Skin of body (tissue), 2 donors: ENCODE results near the gene TUBB1. TPM values are rescaled to one million over a fixed set of nuclear protein-coding genes. Genes with fewer than 3 reads are reported as not detected.
"Not testable (repeated sequence)": the region's sequence is repeated elsewhere in the genome, so short reads cannot be mapped to it uniquely, and the experiment has no call there.

Experiments
- DNase-seq: peaks from one replicate; lab custom pipeline; 2025; lab: John Stamatoyannopoulos, UW
- total RNA-seq: library from RNA; depleted of rRNA; stranded (reverse); fragments of >200 nt; gene quantifications from one replicate; pipeline ENCODE4 v1.2.3, GENCODE V29; 2014

The TUBB1 gene
- total RNA-seq, 1 donor from 2014 or later, result 3.3 TPM

DNA sequence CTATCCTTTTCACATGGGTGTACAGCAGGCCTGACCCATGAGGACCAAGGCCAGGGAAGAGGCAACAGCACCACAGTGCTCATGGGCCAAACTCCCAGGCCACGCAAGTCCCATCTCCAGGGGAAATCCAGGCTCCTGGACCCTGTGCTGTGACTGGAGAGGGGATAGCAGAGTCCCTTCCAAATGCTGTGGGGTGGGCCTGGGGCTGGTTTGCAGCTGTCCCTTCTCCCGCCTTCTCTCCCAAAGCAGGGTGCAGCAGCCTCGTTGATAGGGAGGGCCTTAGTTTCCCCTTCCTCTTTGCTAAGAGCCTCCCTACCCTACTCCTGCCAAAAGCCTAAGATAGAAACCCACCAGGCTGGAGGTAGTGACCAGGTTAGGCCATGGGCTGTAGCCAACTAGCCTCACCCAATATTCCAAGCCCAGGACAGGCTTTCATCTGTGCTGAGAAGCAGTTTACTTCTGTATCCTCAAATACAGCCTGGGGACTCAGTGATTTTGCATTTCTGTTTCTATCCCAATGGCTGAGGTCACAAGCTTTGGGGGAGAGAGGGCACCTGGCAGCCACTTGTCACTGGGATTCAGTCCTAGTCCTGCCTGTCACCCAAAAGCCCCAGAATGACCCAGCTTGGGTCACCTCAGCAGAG, 13.6 kb upstream of the TUBB1 start:
- no peak for DNase-seq

DNA sequence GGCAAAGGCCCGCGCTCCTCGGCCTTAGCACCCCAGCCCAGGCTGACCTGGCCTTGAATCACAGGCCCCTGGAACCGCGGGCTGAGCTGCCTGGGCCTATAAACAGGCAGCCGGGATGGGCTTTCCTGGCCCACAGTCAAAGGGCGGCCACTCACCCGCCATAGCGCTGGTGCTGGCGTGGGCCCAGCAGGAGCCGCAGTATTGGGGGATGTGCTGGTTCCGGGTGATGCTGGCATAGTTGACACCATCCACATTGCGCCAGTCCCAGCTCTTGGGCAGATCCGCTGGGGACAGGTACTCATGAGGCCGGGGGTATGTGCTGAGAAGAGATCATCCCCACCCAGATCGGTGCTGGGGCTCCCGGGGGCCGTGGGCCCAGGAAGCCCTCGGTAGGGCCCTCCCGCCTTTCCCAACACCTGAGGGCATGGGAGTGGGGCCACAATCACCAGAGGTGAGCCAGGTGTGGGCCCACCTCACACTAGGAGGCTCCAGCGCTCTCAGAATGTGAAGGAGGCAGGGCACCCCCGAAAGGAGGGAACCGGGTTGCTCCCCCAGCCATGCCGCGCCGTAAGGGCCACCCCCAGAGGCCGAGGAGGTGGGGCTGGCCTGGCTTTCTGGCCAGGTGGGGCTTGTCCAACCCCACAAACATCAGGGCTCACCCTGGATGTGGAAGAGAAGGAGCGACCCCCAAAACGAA, 12.9 kb upstream of the TUBB1 start:
- DNase-seq, result no peak

DNA sequence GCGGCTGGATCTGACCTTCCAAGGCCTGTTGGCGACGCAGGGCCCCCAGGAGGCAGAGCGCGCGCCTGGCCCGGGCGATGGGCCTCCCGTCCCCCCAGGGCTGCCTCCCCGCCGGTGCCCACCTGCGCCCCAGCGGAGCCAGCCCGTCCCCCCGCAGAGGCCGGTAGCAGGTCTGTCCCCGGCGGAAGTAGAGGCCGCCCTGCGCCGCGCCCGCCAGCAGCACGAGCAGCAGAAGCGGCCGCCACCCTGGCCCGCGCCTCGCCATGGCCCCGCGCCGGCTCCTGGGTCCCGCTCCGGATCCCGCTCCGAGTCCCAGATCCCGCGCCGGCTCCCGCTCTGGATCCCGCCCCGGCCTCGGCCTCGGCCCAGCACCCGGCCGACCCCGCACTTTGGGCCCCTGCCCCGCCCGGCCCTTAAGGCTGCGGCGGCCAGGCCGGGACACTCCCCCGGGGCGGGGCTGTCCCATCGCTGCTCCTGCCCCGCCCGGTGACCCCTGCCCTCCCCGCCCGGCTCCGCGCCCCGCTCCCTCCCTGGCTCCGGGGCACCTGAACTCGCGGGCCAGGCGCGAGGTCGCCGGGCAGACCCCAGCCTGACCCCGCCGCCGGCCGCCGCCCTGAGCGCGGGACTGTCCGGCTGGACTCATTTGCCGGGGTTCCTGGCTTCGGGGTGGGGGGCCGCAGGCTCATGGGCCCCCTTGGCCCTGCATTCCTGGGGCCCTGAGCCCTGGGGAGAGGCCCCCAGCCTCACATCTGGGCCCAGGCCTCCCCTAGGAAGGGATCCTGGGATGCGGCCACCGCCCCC, 12.2 kb upstream of the TUBB1 start, which contains the start of gene CTSZ:
TSS of gene CTSZ (minus strand) at position 391 of the 801 bp plus-strand sequence. CDS start at position 265, 126 bp downstream.
- peak; percentile 33 for DNase-seq

DNA sequence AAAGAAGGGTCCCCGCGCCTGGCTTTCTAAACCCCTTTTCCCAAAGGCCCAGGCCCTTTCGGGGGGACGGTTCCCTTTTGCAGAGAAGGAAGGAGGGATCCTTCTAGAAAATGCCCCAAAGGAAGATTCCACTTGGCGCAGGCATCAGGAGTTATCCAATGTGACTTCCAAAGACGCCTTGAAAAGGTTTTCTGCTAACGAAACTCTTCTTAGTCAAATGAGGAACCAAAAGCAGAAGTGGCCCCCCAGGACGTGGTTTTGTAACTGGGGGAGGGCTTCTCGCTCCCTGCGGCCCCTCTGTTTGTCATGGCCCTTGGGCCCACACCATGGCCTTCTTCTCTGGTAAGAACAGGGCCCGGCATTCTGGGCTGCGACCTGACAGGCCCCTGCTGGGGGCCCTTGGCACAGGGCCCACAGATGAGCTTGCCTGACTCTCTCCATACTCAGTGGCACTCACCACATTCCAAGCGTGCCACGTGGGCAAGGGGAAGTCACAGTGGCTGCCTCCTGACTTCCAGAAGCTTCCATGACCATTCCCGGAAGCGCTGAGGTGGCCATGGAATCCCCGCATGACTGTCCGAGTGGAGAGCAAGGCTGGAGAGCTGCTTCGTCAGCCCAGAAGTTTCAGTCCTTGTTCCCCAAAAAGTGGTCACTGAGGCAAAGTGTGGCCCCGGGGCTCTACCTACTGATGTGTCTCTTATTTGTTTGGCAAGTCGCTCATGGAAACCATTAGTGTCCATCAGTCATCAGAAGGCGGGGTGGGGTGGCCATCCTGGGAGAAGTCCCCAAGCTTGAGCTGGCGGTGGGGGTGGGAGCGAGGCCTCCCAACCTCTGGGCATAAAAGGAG, 11.3 kb upstream of the TUBB1 start:
- DNase-seq, result no peak

DNA sequence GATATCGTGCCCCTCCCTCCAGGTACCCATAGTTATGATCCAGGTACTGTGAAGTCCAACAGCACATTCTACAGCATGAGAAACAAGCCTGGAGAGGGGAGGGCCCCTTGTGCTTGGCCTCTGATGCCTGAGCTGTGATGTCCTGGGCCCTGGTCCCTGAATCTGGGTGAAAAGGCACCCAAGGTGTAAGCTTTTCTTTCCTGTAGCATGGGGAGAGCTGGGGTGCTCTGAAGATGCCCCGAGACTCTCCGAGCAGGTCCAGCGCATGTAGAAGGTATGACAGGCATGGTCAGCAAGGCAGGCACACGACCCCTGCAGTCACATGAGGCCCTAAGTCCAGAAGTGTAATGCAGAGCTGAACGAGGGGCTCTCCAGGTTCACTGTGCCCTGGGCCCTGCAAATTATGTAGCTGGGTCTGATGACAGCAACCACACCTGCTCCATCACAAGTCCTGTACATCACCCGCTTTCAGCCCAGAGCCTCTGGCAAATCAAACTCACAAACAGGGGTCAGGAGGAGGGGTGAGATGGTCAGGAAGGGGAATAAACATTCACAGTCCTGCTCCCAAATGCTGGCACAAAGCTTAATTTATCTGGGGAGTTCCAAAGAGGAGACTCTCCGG, 10.4 kb upstream of the TUBB1 start:
- no peak for DNase-seq

DNA sequence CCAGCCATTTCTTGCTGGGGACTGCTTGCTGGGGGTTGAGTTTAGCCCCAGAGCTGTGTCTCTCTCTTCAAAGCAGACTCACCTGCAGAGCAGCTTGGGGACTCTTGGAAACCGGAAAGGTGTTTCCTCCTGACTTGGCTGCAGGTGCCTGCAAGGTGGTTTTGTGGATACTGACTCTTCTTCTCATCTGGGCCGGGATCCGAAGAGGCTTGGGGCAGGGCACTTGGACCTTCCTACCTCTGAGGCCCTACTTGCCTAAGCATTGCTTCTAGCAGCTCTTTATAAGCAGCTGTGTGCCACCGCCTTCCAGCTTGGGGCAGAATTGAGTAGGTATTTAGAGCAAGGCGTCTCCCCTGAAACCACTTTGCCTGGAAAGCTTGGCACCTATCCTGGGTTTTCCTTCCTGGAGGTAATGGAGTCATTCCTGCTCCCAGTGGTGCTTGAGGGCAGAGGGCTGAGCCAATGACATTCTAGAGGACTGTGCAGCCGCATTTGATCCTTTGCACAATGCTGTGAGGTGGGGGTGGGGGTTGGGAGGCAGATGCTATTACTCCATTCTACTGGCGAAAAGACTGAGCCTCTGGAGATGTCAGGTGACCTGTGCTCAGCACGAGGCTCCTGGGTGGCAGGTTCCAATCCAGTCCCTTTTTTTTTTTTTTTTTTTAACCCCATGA, 8.8 kb upstream of the TUBB1 start:
- DNase-seq, result no peak

DNA sequence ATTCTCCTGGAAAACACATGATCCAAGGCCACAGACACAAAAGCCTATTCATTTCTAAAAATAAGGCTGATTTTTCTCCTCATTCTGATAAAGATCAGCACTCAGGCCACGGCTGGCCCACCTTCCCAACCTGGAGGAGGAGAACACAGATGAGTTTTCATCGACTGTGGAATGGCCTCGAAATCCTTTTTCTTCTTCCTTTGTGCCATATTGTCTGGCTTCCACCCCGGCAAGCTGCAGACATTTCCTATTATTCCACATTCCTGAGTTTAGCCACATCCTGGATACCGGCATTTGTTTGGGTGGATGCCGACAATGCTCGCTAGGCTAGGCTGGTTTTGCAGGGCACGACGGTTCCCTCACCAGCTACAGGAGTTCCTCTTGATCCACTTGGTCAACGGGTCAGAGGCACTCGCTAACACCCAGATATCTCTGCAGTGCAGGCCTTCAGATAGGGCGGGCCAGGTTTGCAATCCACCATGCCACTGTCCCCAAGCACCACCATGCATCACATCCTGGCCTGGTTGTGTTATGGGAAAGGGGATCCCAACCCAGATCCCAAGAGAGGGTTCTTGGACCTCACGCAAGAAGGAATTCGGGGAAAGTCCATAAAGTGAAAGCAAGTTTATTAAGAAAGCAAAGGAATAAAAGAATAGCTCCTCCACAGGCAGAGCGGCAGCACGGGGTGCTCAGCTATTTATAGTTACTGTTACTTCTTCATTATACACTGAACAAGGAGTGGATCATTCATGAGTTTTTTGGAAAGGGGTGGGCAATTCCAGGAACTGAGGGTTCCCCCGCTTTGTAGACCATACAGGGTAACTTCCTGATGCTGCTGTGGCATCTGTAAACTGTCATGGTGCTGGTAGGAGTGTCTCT, 8.0 kb upstream of the TUBB1 start:
- DNase-seq, result peak; percentile 55

DNA sequence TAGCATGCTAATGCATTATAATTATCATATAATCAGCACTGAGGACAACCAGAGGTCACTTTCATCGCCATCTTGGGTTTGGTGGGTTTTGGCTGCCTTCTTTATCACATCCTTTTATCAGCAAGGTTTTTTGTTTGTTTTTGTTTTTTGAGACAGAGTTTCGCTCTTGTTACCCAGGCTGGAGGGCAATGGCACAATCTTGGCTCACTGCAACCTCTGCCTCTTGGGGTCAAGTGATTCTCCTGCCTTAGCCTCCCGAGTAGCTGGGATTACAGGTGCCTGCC, 7.4 kb upstream of the TUBB1 start:
- not testable (repeated sequence) for DNase-seq

DNA sequence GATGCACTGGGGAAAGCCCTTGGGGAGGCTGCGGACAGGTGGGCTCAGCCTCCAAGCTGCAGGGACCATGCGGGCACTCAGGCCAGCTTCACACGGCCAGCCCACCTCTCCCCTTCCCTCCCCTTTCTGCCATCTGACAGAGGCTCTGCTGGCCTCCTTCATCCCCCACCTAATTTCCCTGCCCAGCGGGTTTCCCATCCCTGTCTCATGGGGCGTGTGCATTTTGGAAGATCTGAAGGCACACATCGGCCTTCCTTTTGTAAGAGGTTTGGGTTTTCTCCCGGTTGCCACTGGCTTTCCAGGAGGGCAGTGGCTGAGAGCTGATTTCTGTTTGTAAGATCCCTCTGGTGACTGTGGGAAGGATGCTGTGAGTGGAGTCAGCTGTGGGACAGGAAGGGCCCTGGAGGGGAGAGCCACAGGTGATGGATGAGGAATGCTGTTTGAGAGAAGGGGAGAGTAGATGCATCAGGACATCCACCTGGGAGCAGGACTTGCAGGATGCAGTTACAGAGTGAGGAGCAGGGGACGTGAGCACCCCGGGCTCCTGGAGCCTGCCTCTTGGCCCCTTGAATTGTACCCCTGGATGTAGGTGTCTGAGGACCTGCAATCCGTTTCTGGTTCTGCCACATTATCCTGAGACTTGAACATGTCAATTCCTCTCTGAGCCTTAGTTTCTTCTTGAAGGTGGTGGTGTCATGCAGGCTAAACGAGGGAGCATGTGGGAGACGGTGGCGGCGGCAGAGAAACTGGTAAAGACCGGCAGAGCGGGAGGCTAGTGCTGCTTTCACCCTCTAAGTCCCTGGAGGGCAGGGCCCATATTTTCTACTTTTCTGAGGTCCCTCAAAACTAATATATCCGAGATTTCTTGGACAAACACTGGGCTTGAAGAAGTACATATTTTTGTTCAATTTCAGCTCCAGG, 5.9 kb upstream of the TUBB1 start:
- no peak for DNase-seq

DNA sequence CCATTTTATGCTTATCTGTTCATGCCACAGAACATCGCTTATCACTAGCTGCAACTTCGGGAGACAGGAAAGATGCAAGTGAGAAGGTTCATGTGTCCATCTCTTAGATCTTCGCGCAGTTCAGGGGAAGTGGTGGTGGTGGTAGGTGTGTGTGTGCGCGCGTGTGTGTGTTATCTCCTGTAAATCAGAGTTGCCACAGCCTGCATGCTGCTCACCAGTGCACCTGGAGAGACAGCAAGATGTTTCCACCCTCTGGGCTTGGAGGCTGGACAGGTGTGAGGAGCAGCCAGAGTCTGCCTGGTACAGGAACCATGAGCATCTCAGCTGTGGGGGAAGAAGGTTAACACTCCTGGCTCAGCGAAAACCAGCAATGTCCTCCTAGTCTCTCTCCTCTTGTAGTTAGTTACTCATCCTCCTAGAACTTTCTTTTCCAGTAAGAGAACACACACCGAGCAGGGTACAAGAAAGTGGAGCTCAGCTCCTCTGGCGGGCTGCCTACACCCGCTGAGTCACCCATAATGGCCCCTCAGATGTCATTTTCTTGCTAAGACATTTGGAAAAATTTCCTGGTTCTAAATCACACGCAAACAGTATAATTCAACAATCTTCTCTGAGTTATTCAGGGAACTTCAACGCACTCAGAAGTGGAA, 5.1 kb upstream of the TUBB1 start:
- DNase-seq, result no peak

DNA sequence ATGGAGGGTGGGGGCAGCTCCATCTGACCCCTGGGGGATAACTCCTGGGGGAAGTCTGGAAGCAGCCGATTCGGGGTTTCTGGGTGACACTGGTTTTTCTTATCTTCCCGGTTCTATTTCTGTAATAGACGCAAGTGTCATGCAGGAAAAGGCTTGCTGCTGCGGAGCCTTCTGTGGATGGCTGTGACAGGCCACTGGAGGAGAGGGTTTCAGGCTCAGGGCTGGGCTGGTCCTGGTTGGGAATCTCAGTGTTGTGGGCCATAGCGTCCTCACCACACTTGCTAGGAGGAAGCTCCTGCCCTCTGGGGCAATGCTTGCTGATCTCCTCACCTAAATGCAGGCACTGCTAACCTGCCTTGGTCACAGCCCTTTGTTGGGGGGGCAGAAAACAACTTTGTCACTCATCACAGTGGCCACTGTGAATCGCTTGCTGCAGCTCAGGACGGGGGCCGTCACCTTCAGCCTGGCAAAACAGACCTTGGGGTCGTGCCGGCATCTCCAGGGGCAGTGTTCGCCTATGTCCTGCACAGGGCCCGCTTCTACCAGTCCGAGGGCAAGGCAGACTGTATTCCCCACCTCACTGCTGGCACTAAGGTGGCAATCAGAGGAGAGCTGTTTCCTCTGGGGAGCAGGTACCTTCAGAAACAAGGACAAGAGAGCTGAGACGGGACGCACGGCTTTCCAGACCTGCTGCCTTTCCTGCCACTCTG, 4.4 kb upstream of the TUBB1 start:
- no peak for DNase-seq

DNA sequence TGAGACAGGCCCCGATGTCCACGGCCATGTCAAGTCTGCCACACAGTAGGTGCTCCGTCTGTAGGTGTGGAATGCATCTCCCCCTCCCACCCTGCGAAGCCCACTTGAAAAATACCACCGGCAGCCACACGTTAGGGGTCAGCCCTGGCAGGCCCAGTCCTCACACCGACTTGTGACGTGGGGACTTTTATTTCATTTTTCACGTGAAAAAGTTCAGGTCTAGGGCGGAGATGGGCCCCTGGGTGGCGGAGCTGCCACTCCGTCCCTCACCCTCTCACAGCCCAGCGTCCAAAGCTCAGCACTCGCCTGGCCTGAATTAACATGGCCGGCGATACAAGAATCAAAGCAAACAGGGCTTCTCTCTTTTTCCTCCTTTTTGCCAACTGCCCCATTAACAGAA, 3.8 kb upstream of the TUBB1 start:
- DNase-seq, result no peak

DNA sequence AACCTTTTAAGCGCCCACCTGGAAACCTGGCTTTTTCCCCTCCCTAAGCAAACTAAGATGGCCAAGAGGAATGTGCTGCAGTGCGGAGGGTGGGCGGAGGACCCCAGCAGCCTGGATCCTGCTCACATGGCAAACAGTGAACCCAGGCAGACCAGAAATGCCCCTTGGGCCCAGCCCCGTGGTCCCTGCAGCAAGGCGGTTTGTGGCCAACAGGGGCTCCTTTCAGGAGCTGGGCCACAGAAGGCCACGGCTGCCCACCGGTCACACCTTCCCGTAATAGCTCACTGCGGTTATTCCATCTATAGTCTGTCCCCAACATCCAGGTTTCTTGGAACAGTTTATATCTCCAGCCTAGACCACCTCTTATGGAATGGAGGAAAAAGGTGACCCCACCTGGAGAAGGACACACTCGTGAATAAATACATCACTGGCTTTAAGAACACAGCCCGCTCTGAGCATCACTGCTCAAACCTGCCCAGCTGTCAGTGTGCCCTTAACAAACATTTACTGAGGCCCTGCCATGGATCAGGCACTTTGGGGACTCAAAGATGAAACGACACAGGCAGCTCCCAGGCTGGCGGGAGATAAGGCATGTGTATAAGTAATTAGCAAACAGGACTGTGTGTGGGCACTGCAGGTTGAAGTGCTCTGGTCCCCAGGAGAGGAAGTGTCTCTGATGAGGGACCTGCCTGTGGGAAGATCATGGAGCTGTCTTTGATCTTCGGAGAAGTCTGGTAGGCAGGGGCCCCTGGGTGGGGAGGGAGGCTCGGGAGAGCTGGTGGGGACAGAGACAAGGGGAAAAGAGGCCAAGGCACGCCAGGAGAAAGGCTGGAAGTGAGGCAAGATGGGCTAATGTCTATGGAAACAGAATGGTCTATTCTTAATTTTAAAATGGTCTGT, 3.2 kb upstream of the TUBB1 start:
- DNase-seq, result no peak

DNA sequence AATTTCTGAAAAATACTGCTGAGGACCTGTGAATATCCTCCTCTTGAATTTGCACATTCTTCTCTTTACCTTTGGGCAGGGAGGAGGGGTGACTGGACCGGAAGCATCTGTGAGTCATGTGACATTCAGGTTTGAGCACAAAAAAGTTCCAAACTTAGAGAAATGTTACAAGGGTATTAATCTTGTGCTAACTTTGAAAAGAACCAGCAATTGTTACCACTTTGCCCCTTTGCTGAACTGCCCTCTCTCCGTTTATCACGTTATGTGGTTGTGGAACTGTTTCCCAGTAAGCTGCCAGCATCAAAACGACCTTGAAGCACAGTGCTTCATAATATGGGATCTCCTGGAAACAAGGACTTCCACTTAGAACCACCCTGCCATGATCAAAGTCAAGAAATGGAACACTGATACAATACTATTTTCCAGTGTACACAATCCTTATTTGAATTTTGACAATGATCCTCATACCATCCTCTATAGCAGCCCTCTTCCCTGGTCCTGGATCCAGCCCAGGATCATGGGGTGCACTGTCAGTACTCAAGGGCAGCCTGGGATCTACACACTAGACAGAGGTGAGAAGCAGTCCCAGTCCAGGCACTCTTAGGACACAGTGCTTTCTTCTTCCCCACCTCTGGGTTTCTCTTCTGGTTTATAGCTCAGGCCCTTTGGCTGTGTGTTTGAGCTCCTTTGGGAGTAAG, 2.3 kb upstream of the TUBB1 start:
- no peak for DNase-seq

DNA sequence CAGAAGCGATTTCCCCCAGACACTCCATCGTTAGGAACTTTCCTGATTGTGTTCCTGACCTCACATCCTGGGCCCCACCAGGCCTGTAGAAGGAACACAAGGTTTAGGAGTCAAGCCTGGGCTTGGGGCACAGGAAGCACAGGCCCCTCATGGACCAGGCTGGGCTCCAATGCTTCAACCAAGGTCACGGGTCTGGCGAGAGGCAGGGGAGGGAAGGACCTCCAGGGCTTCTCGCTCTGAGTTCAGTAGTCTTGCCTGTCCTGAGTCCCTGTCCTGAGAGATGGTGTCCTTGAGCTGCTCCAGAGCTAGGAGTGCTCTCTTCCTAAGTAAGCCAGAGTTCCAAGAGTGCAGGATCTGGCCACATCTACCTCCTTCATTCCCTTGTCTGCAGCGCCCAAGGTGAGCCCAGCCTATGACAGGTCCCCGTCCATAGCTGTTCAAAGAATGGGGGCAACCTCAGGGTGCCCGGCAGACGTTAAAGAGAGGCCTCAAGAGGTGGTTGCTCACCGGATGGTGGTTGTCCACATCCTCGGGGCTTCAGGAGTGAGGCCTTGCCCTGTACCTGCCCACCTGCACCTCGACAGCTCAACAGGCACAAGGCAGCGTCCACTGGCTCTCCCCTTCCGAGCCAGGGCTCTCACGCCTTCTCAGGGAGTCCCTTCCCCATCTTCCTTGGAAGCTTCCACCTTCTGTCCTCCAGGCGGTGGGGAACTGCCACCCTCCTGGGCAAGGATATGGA, 1.6 kb upstream of the TUBB1 start:
- DNase-seq, result no peak
